Type B pancreatic cell (in vitro differentiated cells): ENCODE measurements around the gene C8A. TPM values are rescaled to one million over a fixed set of nuclear protein-coding genes. Genes with fewer than 3 reads are reported as not detected.

ENCODE experiments used
- DNase-seq: peaks from one replicate; pipeline ENCODE4 v3.0.0; 2021; ENCODE audit warnings: mixed read lengths; ENCODE audit not compliant: unreplicated experiment; ENCODE audit errors: extremely low spot score
- H3K27ac Mint-ChIP-seq: 2 replicates; pipeline ENCODE4 v1.8.0; 2021; ENCODE audit warnings: mild to moderate bottlenecking, mixed read lengths
- H3K27me3 Mint-ChIP-seq: 2 replicates; pipeline ENCODE4 v1.8.0; 2021; ENCODE audit warnings: mixed read lengths
- H3K36me3 Mint-ChIP-seq: 2 replicates; pipeline ENCODE4 v1.8.0; 2021; ENCODE audit warnings: mixed read lengths
- H3K4me1 Mint-ChIP-seq: one replicate; pipeline ENCODE4 v1.8.0; 2021; ENCODE audit warnings: mixed read lengths; ENCODE audit not compliant: unreplicated experiment
- H3K4me3 Mint-ChIP-seq: 2 replicates; pipeline ENCODE4 v1.8.0; 2021; ENCODE audit warnings: mild to moderate bottlenecking, mixed read lengths
- H3K9me3 Mint-ChIP-seq: 2 replicates; pipeline ENCODE4 v1.8.0; 2021; ENCODE audit warnings: mixed read lengths
- total RNA-seq: library from RNA; stranded (reverse); gene quantifications from 2 replicates; pipeline ENCODE4 v1.2.1, GENCODE V29; 2021; ENCODE audit warnings: low replicate concordance
- TF ChIP-seq, protein P1 (sequence below): fragments of 200-600 bp; sonication (generic); conservative IDR thresholded peaks from 2 replicates; pipeline ENCODE4 v1.5.0; 2021; ENCODE audit warnings: antibody characterized with exemption, mild to moderate bottlenecking

C8A gene
- total RNA-seq, 1 donor from 2014 or later: 0.46 TPM

DNA sequence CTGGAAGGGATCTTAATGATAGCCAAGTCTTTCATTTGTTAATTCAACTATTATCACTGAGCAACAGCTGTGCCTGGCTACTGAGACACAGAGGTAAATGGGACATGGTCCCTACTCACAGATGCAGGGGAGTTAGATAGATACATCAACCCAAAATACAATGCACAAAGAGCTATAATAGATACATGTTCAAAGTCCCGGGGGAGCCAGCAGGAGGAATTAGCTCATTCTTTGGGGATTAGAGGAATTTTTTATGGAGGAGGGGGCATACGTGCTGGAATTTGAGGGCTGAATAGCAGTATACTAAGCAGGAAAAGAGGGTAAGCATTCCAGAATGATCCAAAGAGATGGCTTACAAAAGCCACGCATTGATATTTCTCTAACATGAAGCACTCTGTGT lies 76.6 kb downstream of the C8A start:
- no peaks in the 10 kb centered on the region for H3K36me3 Mint-ChIP-seq
- H3K27ac Mint-ChIP-seq: no peak overlapping the region
- no peak overlapping the region for H3K4me3 Mint-ChIP-seq
- peaks cover 22% of the 10 kb centered on the region for H3K4me1 Mint-ChIP-seq
- no peak for DNase-seq
- TF ChIP-seq, protein P1, sequence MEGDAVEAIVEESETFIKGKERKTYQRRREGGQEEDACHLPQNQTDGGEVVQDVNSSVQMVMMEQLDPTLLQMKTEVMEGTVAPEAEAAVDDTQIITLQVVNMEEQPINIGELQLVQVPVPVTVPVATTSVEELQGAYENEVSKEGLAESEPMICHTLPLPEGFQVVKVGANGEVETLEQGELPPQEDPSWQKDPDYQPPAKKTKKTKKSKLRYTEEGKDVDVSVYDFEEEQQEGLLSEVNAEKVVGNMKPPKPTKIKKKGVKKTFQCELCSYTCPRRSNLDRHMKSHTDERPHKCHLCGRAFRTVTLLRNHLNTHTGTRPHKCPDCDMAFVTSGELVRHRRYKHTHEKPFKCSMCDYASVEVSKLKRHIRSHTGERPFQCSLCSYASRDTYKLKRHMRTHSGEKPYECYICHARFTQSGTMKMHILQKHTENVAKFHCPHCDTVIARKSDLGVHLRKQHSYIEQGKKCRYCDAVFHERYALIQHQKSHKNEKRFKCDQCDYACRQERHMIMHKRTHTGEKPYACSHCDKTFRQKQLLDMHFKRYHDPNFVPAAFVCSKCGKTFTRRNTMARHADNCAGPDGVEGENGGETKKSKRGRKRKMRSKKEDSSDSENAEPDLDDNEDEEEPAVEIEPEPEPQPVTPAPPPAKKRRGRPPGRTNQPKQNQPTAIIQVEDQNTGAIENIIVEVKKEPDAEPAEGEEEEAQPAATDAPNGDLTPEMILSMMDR: no peak
- H3K27me3 Mint-ChIP-seq: peaks cover 15% of the 10 kb centered on the region
- no peaks in the 10 kb centered on the region for H3K9me3 Mint-ChIP-seq

DNA sequence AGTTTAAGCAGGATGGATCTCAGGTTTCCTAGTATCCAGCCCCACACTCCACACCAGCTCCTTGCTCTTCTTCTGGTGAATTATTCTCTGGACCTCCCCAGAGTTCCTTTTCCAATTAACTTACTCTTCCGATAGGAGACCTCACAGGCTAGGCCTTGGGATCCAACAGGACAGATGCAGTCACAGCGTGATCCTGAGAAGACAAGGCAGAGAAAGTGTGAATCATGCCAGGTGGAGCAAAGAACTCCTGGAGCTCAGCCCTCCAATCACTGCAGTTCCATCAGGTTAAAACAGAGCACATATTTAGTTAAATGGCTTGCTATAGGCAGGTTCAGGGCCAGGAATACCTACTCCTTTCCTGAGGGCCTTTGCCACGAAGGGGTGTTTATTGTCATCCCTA lies 77.1 kb downstream of the C8A start:
- H3K27me3 Mint-ChIP-seq: peaks cover 15% of the 10 kb centered on the region
- H3K36me3 Mint-ChIP-seq: no peaks in the 10 kb centered on the region
- no peak overlapping the region for H3K4me3 Mint-ChIP-seq
- H3K27ac Mint-ChIP-seq: no peak overlapping the region
- TF ChIP-seq, protein P1: no peak
- H3K4me1 Mint-ChIP-seq: peaks cover 22% of the 10 kb centered on the region
- DNase-seq: no peak
- no peaks in the 10 kb centered on the region for H3K9me3 Mint-ChIP-seq

DNA sequence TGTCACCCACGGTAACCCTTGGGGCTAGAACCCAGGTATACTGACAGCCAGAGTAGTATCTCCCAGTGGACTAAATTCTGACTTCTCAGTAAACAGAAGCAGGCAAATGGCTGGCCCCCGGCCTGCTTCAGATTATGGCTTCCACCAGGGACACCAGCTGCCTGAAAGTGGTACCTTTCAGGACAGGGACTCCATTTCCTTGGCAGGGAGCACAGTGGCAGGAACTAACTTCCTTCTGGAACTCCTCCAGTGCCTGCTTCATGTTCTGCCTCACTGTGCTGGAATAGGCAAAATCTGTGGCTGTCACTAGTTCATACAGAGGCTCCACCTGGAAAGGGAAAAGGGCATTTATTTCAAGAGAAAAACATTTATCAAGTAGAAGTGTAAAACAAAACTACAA lies 78.6 kb downstream of the C8A start:
- H3K36me3 Mint-ChIP-seq: no peaks in the 10 kb centered on the region
- no peak overlapping the region for H3K4me3 Mint-ChIP-seq
- no peak for DNase-seq
- H3K9me3 Mint-ChIP-seq: no peaks in the 10 kb centered on the region
- H3K27ac Mint-ChIP-seq: no peak overlapping the region
- H3K4me1 Mint-ChIP-seq: peaks cover 22% of the 10 kb centered on the region
- peaks cover 15% of the 10 kb centered on the region for H3K27me3 Mint-ChIP-seq
- TF ChIP-seq, protein P1: no peak

DNA sequence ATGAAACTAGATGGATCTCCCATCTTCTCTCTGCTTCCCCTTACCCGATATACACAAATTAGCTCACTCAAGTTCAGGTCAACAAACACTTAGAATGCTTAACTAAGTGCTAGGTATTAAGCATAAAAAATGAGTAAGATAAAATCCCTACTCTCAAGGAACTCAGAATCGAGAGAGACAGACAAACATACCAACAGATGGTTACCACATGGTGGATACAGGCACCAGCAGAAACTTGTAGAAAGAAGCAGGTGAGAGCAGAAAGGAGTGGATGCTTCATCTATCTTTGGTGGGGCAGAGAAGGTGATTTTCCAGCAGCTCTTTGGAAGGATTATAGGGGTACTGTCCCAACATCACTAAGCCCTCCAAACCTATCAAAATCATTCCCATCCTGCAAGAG lies 79.0 kb downstream of the C8A start:
- no peaks in the 10 kb centered on the region for H3K36me3 Mint-ChIP-seq
- no peak for DNase-seq
- H3K27ac Mint-ChIP-seq: no peak overlapping the region
- no peaks in the 10 kb centered on the region for H3K9me3 Mint-ChIP-seq
- peaks cover 15% of the 10 kb centered on the region for H3K27me3 Mint-ChIP-seq
- H3K4me1 Mint-ChIP-seq: peaks cover 22% of the 10 kb centered on the region
- TF ChIP-seq, protein P1: no peak
- H3K4me3 Mint-ChIP-seq: no peak overlapping the region

DNA sequence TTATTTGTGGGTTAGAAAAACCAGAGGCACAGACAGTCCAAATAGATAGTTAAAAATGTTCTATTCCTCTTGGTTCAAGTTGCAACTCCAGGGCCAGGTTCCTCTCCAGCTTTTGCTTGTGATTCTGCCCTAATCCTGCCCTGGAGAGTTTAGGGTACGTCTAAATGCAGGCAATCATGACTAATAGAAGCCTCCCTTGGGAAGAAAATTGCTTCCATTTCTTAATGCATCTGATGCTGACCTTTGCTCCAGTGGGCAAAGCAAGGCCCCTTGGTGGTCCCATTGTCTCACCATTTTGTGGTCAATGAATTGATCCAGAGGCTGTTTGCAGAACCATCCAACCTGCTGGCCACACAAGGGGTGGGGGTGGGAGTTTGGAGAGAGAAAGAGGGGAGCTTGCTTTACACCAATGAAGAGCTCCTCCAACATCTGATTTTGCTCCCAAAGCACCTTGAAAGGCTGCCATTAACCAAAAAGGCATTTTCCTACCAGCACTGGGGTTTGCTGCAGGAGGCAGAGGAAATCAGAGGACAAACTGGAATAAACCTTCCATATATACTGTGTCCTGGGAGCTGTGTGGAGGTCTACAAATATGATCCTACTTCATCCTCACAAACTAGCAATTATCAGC lies 79.9 kb downstream of the C8A start:
- no peaks in the 10 kb centered on the region for H3K9me3 Mint-ChIP-seq
- H3K36me3 Mint-ChIP-seq: no peaks in the 10 kb centered on the region
- H3K4me1 Mint-ChIP-seq: peaks cover 22% of the 10 kb centered on the region
- H3K27ac Mint-ChIP-seq: no peak overlapping the region
- DNase-seq: no peak
- peaks cover 15% of the 10 kb centered on the region for H3K27me3 Mint-ChIP-seq
- TF ChIP-seq, protein P1: no peak
- H3K4me3 Mint-ChIP-seq: no peak overlapping the region

DNA sequence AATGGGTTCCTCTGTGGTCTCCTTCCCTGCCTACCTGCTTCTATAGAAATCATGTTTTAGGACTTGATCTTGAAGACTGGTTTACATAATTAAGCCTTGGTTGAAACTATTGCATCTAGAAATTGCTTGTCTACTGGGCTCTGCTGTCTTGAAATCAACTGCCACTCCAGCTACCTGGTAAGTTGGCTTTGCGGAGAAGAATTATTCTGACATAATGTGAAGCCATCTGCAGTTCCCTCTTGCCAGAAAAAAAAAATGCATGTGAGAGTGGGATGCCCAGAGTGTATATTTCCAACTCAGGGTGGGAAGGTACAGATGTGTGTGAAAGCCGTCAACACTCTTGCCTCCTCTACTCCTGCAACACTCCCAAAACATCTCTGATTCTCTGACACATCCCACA lies 84.0 kb downstream of the C8A start:
- Mint-ChIP-seq H3K27me3 (peaks cover 10% of the 10 kb centered on the region), H3K4me1 (peaks cover 8% of the 10 kb centered on the region), H3K27ac (no peak overlapping the region), H3K36me3 (no peaks in the 10 kb centered on the region), H3K9me3 (no peaks in the 10 kb centered on the region), H3K4me3 (no peak overlapping the region)
- TF ChIP-seq, protein P1: no peak
- no peak for DNase-seq
